Lower leg skin (tissue), 3 donors: Measurements from ENCODE around the gene NAE1.

ENCODE experiments used
- POLR2A ChIP-seq, 2 donors: fragments of 450-650 bp; IDR thresholded peaks; one replicate each; pipeline ENCODE4 v1.6.1; 2016 to 2017; ENCODE audit warnings: antibody characterized with exemption in 2 of 2, mild to moderate bottlenecking in 1 of 2, moderate library complexity in 1 of 2
- TF ChIP-seq, protein P1 (sequence below), 3 donors: fragments of 450-650 bp; IDR thresholded peaks; one replicate each; pipeline ENCODE4 v1.5.1; 2016; ENCODE audit warnings: antibody characterized with exemption in 3 of 3, mild to moderate bottlenecking in 3 of 3, moderate library complexity in 2 of 3

DNA sequence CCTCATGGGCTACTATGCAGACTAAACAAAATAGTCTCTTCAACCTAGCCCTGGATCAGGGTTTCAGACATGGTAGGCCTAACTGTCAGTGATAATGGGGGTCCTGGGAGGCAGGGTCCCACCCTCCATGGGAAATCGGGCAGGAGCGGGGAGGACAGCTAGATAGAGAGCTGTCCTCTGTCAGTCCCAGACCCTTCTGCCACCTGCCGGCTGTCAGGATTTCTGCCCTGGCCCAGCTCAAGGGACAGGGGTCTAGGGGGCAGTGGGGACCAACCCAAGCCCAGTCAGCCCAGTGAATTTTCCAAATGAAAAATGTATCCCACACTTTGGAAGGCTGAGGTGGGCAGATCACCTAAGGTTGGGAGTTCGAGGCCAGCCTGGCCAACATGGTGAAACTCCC is 18.8 kb upstream of the NAE1 start:
- TF ChIP-seq, protein P1, sequence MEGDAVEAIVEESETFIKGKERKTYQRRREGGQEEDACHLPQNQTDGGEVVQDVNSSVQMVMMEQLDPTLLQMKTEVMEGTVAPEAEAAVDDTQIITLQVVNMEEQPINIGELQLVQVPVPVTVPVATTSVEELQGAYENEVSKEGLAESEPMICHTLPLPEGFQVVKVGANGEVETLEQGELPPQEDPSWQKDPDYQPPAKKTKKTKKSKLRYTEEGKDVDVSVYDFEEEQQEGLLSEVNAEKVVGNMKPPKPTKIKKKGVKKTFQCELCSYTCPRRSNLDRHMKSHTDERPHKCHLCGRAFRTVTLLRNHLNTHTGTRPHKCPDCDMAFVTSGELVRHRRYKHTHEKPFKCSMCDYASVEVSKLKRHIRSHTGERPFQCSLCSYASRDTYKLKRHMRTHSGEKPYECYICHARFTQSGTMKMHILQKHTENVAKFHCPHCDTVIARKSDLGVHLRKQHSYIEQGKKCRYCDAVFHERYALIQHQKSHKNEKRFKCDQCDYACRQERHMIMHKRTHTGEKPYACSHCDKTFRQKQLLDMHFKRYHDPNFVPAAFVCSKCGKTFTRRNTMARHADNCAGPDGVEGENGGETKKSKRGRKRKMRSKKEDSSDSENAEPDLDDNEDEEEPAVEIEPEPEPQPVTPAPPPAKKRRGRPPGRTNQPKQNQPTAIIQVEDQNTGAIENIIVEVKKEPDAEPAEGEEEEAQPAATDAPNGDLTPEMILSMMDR (IDR thresholded peaks at IDR 0.05), result no peak
- TF ChIP-seq POLR2A (IDR thresholded peaks at IDR 0.05), result no peak
